ENCODE results near the gene PFAS. TPM values are rescaled to one million over a fixed set of nuclear protein-coding genes. Genes with fewer than 3 reads are reported as not detected.
A peak's percentile ranks its signal among the peaks of the same experiment; 100 is the strongest.

PFAS gene
- total and polyA plus RNA-seq, 8 donors: 4.6 to 68.7 (median 12.4) TPM

DNA sequence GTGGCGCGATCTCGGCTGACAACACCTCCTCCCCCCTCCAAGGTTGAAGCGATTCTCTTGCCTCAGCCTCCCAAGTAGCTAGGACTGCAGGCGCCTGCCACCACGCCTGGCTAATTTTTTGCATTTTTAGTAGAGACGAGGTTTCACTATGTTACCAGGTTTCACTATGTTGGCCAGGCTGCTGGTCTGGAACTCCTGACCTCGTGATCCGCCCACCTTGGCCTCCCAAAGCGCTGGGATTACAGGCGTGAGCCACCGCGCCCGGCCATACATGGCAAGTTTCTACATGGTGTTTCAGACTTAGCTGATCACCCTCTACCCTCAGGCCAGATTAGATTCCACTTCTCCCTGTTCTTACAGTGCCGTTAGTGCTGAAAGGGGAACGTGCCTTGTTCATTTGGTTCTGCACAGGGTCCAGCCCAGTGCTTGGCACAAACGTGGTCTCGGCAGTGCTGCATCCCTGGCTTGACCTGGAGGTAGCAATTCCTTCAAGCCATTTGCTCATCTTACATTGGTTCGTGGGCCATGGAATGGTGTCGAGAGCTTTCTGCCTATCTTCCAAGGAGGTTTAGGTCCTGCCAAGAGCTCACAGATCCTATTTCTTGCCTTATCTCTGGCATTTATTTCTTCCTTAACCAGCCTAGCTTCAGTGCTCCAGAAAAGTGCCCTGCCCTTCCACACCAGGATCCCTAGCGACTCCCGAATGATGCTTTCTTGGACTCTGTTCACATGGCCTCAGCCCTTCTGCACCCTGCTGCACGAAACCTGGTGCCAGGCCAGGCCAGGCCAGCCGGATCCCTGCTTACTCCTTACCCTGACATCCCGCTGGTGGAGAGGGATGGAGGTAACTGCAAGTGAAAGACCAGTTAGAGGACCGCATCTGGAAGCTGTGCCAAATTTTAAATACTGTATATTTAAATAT lies 23.9 kb upstream of the PFAS start:
- 85 to 93% (median 92%) methylated on average over 26 of the region's 26 CpGs for WGBS, 5 donors
- Histone ChIP-seq H3K4me3 (no peak overlapping the region), H3K27me3 (no peaks in the 10 kb centered on the region), H3K4me1 (peaks cover 23 to 46% (median 35%) of the 10 kb centered on the region in 4 donors), H3K9me3 (no peaks in the 10 kb centered on the region), H3K36me3 (peaks cover 29 to 33% (median 31%) of the 10 kb centered on the region in 4 donors), H3K27ac (peak overlapping the region in 2 of 5 donors; percentile 70 to 78)
- intact Hi-C loops (cut with DNase I; ENCODE audit: low total_unique reads): no loop called here
- TF ChIP-seq, protein P1, sequence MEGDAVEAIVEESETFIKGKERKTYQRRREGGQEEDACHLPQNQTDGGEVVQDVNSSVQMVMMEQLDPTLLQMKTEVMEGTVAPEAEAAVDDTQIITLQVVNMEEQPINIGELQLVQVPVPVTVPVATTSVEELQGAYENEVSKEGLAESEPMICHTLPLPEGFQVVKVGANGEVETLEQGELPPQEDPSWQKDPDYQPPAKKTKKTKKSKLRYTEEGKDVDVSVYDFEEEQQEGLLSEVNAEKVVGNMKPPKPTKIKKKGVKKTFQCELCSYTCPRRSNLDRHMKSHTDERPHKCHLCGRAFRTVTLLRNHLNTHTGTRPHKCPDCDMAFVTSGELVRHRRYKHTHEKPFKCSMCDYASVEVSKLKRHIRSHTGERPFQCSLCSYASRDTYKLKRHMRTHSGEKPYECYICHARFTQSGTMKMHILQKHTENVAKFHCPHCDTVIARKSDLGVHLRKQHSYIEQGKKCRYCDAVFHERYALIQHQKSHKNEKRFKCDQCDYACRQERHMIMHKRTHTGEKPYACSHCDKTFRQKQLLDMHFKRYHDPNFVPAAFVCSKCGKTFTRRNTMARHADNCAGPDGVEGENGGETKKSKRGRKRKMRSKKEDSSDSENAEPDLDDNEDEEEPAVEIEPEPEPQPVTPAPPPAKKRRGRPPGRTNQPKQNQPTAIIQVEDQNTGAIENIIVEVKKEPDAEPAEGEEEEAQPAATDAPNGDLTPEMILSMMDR (IDR thresholded peaks at IDR 0.05): no peak
- no peak for TF ChIP-seq EP300 (IDR thresholded peaks at IDR 0.05)
- no peak for TF ChIP-seq POLR2A (IDR thresholded peaks at IDR 0.05)
- TF ChIP-seq POLR2AphosphoS5 (IDR thresholded peaks at IDR 0.05): no peak
- no peak for DNase-seq

DNA sequence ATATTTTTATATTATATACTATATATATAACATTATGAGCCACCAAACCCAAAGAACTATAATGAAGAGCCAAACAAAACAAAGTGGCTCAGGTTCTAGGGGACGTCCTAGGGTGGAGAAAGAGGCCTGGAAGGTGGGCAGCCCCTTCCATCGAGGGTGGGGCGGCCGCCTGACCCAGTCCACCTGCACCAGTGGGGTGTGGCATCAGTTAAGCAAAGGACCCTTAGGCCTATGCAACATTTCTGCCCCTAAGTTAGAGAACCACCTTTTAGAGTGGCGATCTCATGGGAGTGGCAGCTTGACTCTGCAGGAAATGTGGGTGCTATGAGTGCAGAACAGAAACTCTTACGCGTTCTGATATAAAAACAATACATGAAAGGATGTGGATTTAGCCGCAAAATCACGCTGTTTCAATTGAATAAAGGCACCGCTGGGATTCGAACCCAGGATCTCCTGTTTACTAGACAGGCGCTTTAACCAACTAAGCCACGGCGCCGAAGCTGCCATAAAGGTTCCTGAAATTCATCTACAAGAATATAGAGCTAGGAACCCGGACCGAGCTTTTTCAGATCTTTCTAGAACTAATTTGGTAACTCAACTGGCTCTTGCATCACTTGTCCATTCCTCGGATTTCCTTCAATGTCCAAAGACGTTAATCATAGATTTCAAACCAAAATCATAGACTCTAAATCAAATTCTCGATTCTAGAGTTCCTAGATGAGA lies 23.1 kb upstream of the PFAS start:
- Histone ChIP-seq H3K4me3 (peak overlapping the region in 1 of 4 donors; percentile 40), H3K27ac (peak overlapping the region in 4 of 5 donors; percentile 70 to 78 (median 74)), H3K27me3 (no peaks in the 10 kb centered on the region), H3K9me3 (no peaks in the 10 kb centered on the region), H3K36me3 (peaks cover 38 to 41% (median 39%) of the 10 kb centered on the region in 4 donors), H3K4me1 (peaks cover 17 to 37% (median 28%) of the 10 kb centered on the region in 4 donors)
- peak; percentile 39 to 69 for DNase-seq
- 35 to 70% (median 60%) methylated on average over 20 of the region's 20 CpGs for WGBS, 5 donors
- TF ChIP-seq POLR2AphosphoS5 (IDR thresholded peaks at IDR 0.05) (no peak), POLR2A (IDR thresholded peaks at IDR 0.05) (no peak), EP300 (IDR thresholded peaks at IDR 0.05) (no peak)
- intact Hi-C loops (cut with DNase I; ENCODE audit: low total_unique reads): no loop called here

DNA sequence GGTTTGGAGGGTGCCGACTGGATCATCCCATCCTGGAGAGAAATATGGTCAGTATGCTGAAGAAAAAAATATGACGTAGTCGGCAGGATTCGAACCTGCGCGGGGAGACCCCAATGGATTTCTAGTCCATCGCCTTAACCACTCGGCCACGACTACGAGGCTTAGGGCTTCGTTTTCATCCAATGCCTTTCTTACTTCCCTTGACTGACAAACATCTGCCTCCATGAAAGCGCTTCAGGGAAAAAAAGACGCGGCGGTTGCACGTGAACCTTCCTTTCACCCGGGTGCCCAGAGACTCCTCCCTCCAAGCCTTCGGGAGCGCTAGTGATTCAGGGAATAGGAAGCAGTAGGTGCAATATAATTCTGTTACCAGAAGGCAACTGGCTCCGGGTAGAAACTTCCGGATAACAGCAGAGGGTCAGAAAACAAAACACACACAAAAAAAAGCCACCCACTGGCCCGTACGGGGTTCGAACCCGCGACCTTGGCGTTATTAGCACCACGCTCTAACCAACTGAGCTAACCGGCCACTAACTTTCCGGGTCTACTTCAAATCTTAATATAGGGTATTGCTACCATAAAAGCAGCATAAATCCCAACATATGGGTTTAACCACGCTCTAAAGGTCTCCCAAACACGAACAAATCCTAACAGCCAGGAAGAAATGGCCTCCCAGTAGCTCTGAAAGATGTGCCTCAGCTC lies 22.4 kb upstream of the PFAS start:
- Histone ChIP-seq H3K27ac (peak overlapping the region in 4 of 5 donors; percentile 70 to 78 (median 74)), H3K9me3 (no peaks in the 10 kb centered on the region), H3K27me3 (no peaks in the 10 kb centered on the region), H3K36me3 (peaks cover 45 to 48% (median 46%) of the 10 kb centered on the region in 4 donors), H3K4me3 (peak overlapping the region in 3 of 4 donors; percentile 14 to 40 (median 24)), H3K4me1 (peaks cover 17 to 36% (median 26%) of the 10 kb centered on the region in 4 donors)
- WGBS, 5 donors: 14 to 32% (median 18%) methylated on average over 32 of the region's 32 CpGs
- intact Hi-C loops (cut with DNase I; ENCODE audit: low total_unique reads): no loop called here
- no peak for TF ChIP-seq POLR2A (IDR thresholded peaks at IDR 0.05)
- peak in 1 of 3 donors; percentile 38 for TF ChIP-seq POLR2AphosphoS5 (IDR thresholded peaks at IDR 0.05)
- DNase-seq: peak; percentile 32 to 94

DNA sequence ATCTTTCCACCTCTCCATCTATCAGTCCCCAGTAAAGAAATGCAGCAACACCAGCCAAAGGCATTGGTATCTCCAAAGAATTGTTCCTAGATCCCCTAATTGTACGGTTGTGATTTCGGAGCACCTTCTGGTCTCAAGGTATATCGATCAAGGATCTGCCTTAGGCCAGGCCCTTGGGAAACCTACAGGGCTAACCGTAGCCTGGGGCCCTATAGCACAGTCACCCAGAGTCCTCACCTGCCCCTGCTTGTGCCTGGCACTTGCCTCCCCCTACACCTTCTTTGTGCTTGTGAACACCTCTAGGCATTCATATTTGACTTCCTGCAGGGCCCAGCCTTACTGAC lies 21.9 kb upstream of the PFAS start:
- Histone ChIP-seq H3K4me3 (peak overlapping the region in 3 of 4 donors; percentile 14 to 40 (median 24)), H3K9me3 (no peaks in the 10 kb centered on the region), H3K27ac (peak overlapping the region in 4 of 5 donors; percentile 70 to 78 (median 74)), H3K27me3 (no peaks in the 10 kb centered on the region), H3K4me1 (peaks cover 17 to 35% (median 26%) of the 10 kb centered on the region in 4 donors), H3K36me3 (peaks cover 50 to 53% (median 51%) of the 10 kb centered on the region in 4 donors)
- TF ChIP-seq POLR2A (IDR thresholded peaks at IDR 0.05): no peak
- no peak for TF ChIP-seq EP300 (IDR thresholded peaks at IDR 0.05)
- TF ChIP-seq POLR2AphosphoS5 (IDR thresholded peaks at IDR 0.05): no peak
- WGBS, 5 donors: 88 to 100% (median 93%) methylated on average over 4 of the region's 4 CpGs
- intact Hi-C loops (cut with DNase I; ENCODE audit: low total_unique reads): no loop called here
- DNase-seq: no peak

DNA sequence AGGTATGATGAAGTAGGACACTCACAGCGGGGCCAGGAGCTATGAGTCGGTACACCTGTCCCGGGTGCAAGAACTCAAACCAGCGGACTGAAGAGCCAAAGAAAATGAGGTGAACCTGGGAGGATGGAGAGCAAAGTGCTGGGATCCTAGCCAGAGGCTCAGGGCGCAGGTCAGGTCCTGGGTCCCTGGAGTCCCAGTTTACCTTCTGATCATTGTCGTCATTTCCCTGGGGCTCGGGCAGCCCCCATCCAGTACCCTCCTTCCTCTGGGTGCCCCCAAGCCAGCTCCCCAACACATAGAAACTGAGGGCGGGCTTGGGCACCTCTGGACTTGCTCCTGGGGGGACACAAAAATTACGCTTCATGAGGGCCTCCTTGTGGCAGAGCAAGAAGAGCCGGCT lies 17.4 kb upstream of the PFAS start:
- Histone ChIP-seq H3K36me3 (peaks cover 95 to 98% (median 96%) of the 10 kb centered on the region in 4 donors), H3K27ac (no peak overlapping the region), H3K4me1 (peaks cover 2 to 8% (median 7%) of the 10 kb centered on the region in 4 donors), H3K4me3 (no peak overlapping the region), H3K9me3 (no peaks in the 10 kb centered on the region), H3K27me3 (no peaks in the 10 kb centered on the region)
- TF ChIP-seq, protein P1 (IDR thresholded peaks at IDR 0.05): no peak
- TF ChIP-seq POLR2A (IDR thresholded peaks at IDR 0.05) (no peak), POLR2AphosphoS5 (IDR thresholded peaks at IDR 0.05) (no peak), EP300 (IDR thresholded peaks at IDR 0.05) (no peak)
- DNase-seq: no peak
- WGBS, 5 donors: 96 to 98% (median 97%) methylated on average over 10 of the region's 10 CpGs
- intact Hi-C loops (cut with DNase I; ENCODE audit: low total_unique reads): no loop called here
